ENCODE measurements around the gene AP2B1.
A peak's percentile ranks its signal among the peaks of the same experiment; 100 is the strongest.
"Not testable (repeated sequence)": the region's sequence is repeated elsewhere in the genome, so short reads cannot be mapped to it uniquely, and the experiment has no call there.

The AP2B1 gene

GRCh38 chr17:35750526-35751395 is 163.6 kb downstream of the AP2B1 start:
- no peak for DNase-seq

GRCh38 chr17:35751541-35751940 is 164.4 kb downstream of the AP2B1 start:
- not testable (repeated sequence) for DNase-seq

GRCh38 chr17:35752471-35752870 is 165.3 kb downstream of the AP2B1 start:
- DNase-seq, result no peak

- no peak for DNase-seq
Observed at GRCh38 chr17:35752945-35753764, 166.0 kb downstream of the AP2B1 start, which contains the start of gene GAS2L2. Gene GAS2L2, minus strand, starts transcription at chr17:35753239. Its CDS starts 389 bp downstream, at chr17:35752850.

GRCh38 chr17:35757243-35757642 is 170.1 kb downstream of the AP2B1 start:
- no peak for DNase-seq

GRCh38 chr17:35760587-35760986 is 173.5 kb downstream of the AP2B1 start, which contains the start of gene C17orf50:
Gene C17orf50, plus strand, starts transcription at chr17:35760887. Its CDS starts 55 bp downstream, at chr17:35760942.
- DNase-seq, result no peak

- DNase-seq, result no peak
Observed at GRCh38 chr17:35761601-35762000, 174.5 kb downstream of the AP2B1 start.

- DNase-seq, result no peak
Observed at GRCh38 chr17:35763767-35764122, 176.6 kb downstream of the AP2B1 start.

GRCh38 chr17:35764123-35764991 is 177.2 kb downstream of the AP2B1 start:
- DNase-seq, result peak; percentile 46

GRCh38 chr17:35765086-35765710 is 178.1 kb downstream of the AP2B1 start:
- DNase-seq, result no peak

- DNase-seq, result no peak
Observed at GRCh38 chr17:35765756-35766488, 178.8 kb downstream of the AP2B1 start.

- no peak for DNase-seq
Observed at GRCh38 chr17:35766489-35766877, 179.4 kb downstream of the AP2B1 start.

GRCh38 chr17:35766903-35767510 is 179.9 kb downstream of the AP2B1 start:
- DNase-seq, result no peak

- DNase-seq, result no peak
Observed at GRCh38 chr17:35768797-35769196, 181.7 kb downstream of the AP2B1 start.

GRCh38 chr17:35769895-35770486 is 182.9 kb downstream of the AP2B1 start:
- no peak for DNase-seq

GRCh38 chr17:35773129-35773528 is 186.0 kb downstream of the AP2B1 start:
- no peak for DNase-seq

- no peak for DNase-seq
Observed at GRCh38 chr17:35773679-35774425, 186.7 kb downstream of the AP2B1 start.

- DNase-seq, result no peak
Observed at GRCh38 chr17:35774499-35774898, 187.4 kb downstream of the AP2B1 start.

GRCh38 chr17:35775039-35775438 is 187.9 kb downstream of the AP2B1 start:
- no peak for DNase-seq

- DNase-seq, result no peak
Observed at GRCh38 chr17:35775583-35775982, 188.5 kb downstream of the AP2B1 start.
